ENCODE data around the gene CHRNA10.

Gene CHRNA10, protein sequence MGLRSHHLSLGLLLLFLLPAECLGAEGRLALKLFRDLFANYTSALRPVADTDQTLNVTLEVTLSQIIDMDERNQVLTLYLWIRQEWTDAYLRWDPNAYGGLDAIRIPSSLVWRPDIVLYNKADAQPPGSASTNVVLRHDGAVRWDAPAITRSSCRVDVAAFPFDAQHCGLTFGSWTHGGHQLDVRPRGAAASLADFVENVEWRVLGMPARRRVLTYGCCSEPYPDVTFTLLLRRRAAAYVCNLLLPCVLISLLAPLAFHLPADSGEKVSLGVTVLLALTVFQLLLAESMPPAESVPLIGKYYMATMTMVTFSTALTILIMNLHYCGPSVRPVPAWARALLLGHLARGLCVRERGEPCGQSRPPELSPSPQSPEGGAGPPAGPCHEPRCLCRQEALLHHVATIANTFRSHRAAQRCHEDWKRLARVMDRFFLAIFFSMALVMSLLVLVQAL
- long read RNA-seq, result 0 reads

DNA sequence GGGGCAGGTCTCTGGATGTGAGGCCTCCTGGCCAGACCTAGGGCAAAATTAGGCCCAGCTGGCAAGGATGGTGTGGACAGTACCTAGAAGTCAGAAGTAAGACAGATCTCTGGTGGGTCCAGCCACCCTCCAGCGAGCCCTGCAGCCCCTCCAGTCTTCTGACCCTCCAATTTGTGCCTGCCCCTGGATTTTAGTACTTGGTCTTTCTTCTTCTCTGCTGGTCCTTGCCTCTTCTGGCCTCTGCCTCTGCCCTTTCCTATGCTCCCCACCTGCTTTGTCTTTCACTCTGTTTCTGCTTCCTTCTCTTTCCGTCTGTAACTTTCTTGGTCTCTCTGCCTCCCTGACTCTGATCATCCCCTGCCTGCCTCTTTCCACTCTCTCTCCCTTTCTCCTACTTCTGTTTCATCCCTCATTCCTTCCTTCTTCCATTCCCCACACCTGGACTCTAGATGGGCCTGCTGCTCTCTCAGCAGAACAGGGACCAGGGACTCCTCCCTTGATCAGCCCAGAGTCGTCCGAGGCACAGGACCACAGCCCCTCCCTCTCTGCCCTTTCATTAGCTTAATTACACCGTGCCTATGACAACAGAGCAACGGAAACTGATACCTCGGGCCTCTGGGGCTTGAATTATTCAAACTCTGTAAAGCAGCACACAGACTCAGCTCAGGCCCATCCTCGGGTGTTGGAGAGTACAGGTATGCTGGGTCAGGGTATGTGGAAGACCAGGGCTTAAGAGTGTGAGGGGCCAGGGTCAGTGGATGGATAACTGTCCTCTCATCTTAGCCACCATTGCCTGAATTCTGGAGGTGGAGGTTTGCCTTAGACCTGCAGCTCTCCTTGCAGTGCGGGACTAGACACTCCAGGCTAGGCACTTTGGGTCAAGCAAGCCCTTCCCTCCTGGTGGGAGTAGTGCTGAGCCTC lies at the start of gene CHRNA10:
Gene CHRNA10, minus strand, starts transcription at position 51 of the 921 bp plus-strand sequence. CDS start 72 bp downstream, outside the sequence.
- no peak within 1 kb of the TSS for H3K4me3 ChIP-seq (replicated peaks; ENCODE audit: insufficient read depth, low read length)
- DNase-seq (ENCODE audit: low read depth in 1 of 2, low spot score in 1 of 2), result no peak
- no peak within 1 kb of the TSS for H3K27ac ChIP-seq (replicated peaks)
- TF ChIP-seq POLR2AphosphoS5 (IDR thresholded peaks at IDR 0.05; ENCODE audit: low read depth) (no peak), SPI1 (IDR thresholded peaks at IDR 0.05; ENCODE audit: borderline replicate concordance, low read depth) (no peak), GABPA (IDR thresholded peaks at IDR 0.05; ENCODE audit: low read depth) (no peak)
- TF ChIP-seq, protein P1, sequence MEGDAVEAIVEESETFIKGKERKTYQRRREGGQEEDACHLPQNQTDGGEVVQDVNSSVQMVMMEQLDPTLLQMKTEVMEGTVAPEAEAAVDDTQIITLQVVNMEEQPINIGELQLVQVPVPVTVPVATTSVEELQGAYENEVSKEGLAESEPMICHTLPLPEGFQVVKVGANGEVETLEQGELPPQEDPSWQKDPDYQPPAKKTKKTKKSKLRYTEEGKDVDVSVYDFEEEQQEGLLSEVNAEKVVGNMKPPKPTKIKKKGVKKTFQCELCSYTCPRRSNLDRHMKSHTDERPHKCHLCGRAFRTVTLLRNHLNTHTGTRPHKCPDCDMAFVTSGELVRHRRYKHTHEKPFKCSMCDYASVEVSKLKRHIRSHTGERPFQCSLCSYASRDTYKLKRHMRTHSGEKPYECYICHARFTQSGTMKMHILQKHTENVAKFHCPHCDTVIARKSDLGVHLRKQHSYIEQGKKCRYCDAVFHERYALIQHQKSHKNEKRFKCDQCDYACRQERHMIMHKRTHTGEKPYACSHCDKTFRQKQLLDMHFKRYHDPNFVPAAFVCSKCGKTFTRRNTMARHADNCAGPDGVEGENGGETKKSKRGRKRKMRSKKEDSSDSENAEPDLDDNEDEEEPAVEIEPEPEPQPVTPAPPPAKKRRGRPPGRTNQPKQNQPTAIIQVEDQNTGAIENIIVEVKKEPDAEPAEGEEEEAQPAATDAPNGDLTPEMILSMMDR (IDR thresholded peaks at IDR 0.05; ENCODE audit: insufficient read depth, low read length), result no peak
- TF ChIP-seq, protein P2, sequence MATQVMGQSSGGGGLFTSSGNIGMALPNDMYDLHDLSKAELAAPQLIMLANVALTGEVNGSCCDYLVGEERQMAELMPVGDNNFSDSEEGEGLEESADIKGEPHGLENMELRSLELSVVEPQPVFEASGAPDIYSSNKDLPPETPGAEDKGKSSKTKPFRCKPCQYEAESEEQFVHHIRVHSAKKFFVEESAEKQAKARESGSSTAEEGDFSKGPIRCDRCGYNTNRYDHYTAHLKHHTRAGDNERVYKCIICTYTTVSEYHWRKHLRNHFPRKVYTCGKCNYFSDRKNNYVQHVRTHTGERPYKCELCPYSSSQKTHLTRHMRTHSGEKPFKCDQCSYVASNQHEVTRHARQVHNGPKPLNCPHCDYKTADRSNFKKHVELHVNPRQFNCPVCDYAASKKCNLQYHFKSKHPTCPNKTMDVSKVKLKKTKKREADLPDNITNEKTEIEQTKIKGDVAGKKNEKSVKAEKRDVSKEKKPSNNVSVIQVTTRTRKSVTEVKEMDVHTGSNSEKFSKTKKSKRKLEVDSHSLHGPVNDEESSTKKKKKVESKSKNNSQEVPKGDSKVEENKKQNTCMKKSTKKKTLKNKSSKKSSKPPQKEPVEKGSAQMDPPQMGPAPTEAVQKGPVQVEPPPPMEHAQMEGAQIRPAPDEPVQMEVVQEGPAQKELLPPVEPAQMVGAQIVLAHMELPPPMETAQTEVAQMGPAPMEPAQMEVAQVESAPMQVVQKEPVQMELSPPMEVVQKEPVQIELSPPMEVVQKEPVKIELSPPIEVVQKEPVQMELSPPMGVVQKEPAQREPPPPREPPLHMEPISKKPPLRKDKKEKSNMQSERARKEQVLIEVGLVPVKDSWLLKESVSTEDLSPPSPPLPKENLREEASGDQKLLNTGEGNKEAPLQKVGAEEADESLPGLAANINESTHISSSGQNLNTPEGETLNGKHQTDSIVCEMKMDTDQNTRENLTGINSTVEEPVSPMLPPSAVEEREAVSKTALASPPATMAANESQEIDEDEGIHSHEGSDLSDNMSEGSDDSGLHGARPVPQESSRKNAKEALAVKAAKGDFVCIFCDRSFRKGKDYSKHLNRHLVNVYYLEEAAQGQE (IDR thresholded peaks at IDR 0.05; ENCODE audit: insufficient replicate concordance, low read depth), result no peak
- H3K27me3 ChIP-seq (ENCODE audit: insufficient read depth, poor library complexity, severe bottlenecking), result no peaks in the 10 kb centered on the region

DNA sequence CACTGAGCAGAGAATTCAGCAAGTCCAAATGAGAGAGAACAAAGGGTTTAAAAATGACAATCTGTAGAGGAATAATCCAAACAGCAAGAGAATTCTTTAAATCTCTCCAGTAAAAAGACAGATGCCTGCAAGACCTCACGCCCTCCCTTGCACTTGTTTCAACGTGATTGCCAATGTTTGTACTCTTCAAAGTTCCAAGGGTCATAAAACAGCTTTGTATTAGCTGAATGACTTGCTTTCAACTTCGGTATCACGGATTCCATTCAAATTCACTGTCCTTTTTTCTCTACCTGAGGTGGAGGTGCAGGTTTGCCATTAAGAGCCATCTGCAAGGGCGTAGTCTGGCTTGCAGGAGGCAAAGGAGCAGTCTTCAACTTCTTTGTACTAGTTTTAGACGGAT lies 41.1 kb upstream of the CHRNA10 start:
- no peak for DNase-seq (ENCODE audit: low read depth in 1 of 2, low spot score in 1 of 2)
- no peak overlapping the region for H3K27ac ChIP-seq (replicated peaks)

More for the DNA sequence above, 41.1 kb upstream of the CHRNA10 start:
- no peak for TF ChIP-seq POLR2AphosphoS5 (IDR thresholded peaks at IDR 0.05; ENCODE audit: low read depth)
- TF ChIP-seq, protein P2 (IDR thresholded peaks at IDR 0.05; ENCODE audit: insufficient replicate concordance, low read depth), result no peak
- TF ChIP-seq, protein P1 (IDR thresholded peaks at IDR 0.05; ENCODE audit: insufficient read depth, low read length), result no peak
- TF ChIP-seq GABPA (IDR thresholded peaks at IDR 0.05; ENCODE audit: low read depth), result no peak
- TF ChIP-seq SPI1 (IDR thresholded peaks at IDR 0.05; ENCODE audit: borderline replicate concordance, low read depth), result no peak
- Histone ChIP-seq H3K27me3 (ENCODE audit: insufficient read depth, poor library complexity, severe bottlenecking) (no peaks in the 10 kb centered on the region), H3K4me3 (replicated peaks; ENCODE audit: insufficient read depth, low read length) (no peak overlapping the region)
